GM18867 (cell line): ENCODE results near the gene ALKBH5.
"Not testable (repeated sequence)": the region's sequence is repeated elsewhere in the genome, so short reads cannot be mapped to it uniquely, and the experiment has no call there.

Source experiments
- ATAC-seq: cut with Tn5 transposase; IDR thresholded peaks from one replicate; pipeline ENCODE4 v1.9.1; 2021; ENCODE audit warnings: mild to moderate bottlenecking, moderate library complexity; ENCODE audit not compliant: unreplicated experiment

ALKBH5 gene

DNA sequence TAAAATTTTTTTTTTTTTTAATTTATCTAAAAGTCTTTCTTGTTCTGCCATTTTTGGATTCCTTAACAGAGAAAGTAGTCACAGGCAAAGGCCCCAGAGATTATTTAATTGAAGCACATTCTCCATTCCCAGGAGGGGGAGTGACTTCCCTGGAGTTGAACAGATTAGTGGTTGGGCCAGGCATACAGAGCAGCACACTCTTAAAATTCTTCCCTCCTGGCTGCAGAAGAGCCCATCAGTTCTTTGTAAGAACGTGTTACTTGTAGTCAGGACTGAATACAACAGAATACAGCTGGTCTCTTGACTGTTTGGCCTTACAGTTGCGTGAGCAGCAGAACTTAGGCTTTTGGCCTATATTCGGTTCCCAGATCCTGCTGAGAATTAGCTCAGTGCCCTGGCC lies 1.8 kb downstream of the ALKBH5 start:
- ATAC-seq = no peak

DNA sequence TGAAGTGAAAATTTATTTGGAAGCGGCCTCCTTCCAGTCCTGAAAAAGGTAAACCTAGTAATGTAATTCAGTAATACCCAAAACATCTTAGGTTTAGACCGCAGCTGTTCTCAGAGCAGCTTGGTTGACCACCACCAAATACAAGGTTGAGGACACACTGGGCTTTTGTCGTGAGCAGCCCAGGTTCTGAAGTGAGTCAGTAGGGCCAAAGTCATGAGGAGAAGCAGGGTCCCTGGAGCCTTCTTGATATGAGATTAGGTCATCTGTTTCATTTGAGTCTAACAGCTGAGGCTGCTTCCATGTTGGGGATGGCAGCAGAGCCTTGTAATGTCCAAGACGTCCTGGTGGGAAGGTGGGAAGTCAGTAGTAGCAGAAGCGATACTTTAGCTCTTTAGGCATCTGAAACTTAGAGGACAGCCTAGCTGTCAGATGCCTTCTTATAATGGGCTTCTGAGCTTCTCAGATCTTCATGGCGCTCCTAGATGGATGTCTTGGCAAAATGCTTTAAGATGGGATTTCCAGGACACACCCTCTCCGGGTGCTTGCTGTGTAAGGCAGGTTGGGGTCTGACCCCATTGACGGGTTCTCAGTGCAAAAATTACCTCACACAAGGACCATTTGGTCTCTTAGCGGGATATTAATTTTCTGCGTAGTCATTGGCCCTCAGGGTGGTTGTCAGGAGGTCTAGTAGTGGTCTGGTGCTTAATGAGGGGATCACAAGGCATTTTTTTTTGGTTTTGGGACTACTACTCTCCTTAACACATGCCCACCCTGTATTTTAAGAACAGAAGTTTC lies 2.4 kb downstream of the ALKBH5 start:
- ATAC-seq = no peak

DNA sequence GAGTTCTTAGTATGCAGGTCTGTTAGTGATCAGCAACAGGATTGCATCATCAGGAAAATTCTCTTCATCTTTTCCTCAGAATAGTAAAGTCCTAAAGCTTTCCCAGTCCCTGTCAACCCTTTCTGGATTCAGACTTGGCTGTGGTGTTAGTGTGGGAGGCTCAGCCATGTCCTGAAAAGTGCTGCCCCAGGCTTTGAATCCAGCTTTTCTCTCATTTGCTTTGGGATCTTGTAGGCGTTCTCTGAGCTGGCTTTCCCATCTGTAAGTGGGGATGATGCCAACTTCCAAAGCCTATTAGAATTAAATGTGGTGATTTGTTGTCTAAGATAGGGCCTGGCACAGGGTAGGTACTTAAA lies 3.0 kb downstream of the ALKBH5 start:
- no peak for ATAC-seq

DNA sequence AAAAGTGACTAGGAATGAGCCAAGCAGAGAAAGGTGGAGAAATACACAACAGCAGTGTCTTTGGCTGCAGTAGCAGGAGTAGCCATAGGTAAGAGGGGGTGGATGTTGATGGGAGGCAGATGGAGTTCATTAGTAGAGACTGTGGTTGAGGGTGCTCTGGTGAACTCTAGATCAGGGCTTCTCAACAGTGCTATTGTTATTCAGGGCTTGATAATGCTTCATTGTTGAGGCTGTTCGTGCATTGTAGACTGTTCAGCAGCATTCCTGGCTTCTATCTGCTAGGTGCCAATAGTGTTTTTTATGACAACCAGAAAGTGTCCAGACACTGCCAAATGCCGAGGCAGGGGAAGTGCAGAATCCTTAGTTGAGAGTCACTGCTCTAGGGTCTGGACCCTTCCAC lies 3.6 kb downstream of the ALKBH5 start:
- no peak for ATAC-seq

DNA sequence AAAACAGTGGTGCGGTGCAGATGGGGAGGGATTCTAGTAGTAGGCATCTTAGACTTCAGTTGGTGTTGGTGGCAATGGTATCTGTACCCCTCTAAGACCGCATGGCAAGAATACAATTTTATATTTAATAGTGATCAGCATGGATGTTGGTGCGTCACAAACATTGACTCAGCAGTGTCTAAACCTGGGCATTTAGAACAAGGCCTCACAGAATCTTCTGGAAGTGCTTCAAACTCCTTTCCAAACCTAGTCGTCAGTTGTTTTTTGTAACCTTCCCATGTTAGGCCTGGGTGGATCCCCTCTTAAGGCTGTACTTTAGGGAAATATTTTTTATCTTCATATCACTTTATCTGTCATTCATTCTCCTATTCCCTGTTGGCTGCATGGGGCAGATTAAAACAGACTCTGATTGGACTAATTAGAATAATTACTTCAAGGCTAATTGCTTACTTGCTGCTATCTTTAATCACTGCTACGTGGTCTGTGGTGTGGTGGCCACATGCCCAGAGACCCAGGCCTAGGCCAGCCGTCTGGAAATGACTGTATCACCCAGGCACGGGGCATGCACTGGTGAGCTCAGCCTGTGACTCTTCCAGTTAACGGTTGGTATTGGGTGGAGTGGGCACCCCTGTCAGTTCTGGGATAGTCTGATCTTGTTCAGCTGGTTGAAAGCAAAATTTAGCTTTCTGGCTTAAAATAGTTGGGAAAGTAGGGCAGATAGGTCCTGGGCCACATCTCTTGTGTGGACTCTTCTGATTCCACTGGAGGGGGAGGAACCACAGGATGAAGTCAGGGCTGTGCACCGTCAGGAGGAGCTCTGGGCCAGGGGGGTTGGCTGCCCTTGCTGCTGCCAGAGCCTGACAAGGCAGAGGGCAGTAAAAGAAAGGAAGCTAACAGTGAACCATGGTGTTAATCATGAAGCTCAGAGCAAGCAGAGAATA lies 4.5 kb downstream of the ALKBH5 start:
- ATAC-seq = no peak

DNA sequence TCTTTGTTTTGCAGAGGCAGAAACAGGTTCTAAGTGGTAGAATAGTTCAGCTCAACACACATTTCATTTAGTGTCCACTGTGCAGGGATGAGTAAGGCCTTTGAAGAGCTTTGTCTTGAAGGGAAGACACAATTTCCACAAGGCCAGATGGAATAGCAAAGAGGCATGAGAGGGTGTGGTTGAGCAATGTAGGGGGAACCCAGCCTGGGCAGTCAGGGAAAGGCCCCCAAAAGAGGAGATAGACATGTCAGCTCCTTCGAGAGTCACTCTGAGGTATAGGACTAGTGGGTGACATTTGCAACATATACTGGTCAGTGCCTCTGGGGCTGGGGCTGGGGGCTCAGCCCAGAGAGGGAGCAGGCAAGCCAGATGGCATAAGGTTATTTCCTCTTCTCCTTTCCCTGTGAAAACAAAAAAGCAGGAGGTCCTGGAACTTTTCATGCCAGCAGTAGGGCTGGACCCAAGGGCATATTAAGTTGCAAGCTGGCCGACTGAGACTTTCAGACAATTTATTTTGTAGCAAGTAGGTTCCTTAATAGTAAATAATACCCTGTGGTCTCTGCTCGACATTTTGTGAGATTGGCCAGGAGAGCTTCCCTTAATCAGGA lies 7.1 kb downstream of the ALKBH5 start:
- no peak for ATAC-seq

DNA sequence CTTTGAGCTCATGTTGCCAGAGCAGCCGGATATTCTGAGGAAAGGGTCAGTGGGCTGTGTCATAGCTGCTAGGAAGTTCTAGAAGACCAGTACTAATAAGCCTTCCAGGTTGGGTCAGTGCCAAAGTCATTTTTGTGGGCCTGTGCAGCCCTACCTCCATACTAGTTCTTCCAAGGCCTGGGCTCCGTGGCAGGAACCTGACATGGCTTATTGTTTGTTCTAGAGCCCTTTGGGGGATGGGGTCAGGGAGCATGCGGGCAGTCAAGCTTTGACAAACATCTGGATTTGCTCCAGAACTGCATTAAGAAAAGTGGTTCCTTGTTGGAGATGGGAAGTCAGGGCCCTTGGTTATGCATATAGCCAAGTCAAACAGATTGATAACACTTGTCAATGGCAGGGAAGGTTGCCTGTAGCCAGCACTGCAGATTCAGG lies 7.6 kb downstream of the ALKBH5 start:
- no peak for ATAC-seq

DNA sequence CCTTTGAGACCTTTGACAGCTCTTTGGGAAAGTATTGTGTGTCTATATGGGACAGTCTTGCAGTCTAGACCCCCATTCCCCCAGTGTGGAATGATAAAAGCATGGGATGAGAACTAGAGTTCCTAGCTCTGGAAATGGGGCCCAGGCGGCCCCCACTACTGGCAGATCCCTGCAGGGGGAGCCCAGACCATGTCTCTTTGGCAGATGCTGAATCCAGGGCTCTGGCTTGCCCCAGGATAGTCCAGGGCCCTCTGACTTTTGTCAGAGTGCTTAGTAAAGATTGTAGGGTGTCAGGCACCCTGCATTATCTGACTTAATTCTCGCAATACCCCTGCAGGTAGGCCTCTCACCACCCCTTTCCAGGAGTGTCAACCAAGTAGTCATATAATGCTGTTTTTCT lies 8.3 kb downstream of the ALKBH5 start:
- no peak for ATAC-seq

DNA sequence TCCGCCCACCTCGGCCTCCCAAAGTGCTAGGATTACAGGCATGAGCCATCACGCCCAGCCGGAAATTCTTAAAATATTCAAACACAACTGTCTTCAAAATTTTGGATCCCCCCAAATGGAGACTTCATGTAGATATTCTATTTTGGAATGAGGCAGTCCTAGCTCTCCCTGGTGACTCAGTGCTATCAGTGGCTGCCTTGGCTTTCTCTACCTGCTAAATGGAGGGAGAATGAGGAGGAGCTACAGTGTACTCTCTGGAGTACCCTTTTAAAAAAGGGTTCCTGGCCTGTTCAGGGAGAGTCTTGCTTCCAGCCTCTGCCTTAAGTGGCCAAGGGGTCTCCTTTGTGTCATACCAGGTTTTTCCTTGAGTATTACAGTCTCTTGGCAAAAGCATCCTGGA lies 10.8 kb downstream of the ALKBH5 start:
- ATAC-seq = no peak

DNA sequence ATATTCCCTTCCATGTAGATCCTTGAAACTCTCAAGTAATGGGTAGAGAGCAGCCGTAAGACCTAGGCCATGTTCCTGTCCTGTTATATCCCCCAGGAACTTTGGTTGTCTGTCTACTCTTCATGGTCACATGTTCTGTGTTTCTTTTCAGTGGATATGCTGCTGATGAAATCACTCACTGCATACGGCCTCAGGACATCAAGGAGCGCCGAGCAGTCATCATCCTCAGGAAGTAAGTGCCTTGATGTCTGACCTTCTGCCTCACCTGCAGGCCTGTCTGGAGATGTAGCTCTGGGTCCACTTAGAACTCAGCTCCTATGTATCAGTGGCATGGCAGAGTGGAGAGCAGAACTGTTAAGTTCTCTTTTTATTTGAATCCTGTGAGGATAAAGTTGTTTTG lies 11.2 kb downstream of the ALKBH5 start:
- ATAC-seq = no peak

DNA sequence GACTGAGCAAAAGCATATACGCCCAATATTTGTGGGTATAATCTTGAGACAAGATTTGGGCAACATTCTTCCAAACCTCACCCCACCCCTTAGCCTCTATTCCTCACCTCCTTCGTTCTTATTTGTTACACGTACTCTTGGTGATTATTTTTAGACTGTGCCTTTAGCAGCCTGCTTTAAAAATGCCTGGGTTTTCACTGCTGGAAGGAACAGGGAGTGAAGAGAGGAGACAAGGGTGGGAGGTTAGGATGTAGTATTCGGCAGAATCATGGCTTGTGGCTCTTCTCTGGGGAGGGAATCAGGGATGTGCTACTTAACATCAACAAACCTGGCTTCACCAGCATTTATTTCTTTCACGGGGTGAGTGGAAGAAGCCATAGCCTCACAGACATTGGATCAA lies 11.6 kb downstream of the ALKBH5 start:
- no peak for ATAC-seq

DNA sequence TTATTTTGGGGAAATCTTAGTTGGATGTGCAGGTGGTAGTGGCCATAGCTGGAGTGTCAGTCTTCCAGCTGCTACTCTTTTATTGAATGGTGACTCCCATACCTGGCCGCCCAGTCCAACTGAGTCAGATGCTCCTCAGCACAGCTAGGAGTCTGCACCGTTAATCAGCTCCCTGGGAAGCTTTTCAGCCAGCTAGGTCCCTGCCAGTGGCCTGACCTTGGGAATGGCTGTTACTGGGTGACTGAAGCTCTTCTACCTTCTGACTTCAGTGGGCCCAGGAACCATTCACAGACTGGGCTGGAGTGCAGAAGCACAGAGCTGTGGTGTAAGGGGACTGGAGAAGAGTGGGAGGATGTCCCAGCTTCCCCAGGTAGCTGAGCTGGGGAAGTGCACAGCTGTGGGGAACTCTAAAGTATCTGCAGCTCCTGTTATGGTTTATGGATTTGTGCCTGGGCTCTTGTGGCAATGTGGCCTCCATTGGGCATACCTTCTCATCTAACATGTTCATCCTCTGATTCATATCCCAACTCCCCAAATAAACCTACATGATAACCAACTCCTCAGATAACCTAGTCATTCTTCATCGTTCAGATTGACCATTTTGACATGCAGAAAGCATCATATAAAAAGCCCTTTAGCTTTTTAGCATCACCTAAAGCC lies 14.0 kb downstream of the ALKBH5 start:
- ATAC-seq = no peak

DNA sequence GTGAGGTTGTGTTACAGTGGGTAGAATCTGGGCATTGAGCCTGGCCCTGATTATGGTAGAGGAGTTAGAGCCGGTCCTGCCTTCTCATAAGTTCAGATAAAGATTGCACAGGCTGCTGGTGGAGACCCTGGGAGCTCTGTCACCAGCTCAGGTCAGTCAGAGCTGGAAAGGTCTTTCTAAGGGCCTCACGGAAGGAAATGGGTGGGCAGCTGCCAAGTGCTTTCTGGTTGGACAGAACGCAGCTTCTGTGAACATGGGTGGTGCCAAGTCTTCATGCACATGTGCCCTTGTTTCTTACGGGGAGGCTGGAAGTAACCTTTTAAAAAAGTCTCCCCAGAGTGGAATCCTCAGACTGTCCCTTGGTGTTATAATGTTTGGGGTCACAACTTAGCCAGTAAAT lies 14.9 kb downstream of the ALKBH5 start:
- ATAC-seq = no peak

DNA sequence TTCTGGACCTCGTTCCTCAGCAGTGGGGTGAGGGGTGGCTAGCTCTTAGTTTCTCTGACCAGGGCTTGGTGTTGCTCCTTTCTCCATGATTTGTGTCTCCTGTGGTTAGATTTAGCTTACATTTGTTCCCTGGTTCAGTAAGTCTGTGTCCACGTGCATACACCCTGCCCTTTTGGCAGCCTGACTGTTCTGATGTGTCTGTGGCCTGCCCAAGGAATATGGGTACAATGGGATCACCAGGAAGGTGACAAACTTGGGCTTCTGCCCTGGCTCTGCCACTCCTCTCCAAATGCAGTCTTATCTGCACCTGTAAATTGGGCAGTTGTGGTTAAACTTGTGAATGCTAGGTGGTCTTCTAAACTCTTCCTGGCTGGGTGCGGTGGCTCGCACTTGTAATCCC lies 17.5 kb downstream of the ALKBH5 start:
- ATAC-seq = no peak

DNA sequence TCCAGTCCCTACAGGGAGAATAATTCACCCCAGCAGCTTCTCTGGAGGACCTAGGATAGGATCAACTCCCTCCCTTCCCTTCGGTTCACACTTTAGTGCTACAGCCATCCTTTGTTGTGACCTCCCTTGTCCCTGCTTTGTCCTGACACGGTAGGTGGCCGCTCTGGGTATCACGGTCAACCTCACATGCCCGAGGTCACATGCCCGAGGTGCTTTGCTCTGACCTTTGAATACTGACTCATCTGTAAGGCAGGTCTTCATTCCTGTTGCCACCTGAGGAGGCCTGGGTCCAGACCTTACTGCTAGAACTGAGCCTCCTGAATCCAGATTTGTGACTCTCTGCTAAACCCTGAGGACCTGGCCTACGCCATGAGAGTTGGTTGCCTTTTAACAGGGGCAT lies 19.7 kb downstream of the ALKBH5 start:
- ATAC-seq = no peak

DNA sequence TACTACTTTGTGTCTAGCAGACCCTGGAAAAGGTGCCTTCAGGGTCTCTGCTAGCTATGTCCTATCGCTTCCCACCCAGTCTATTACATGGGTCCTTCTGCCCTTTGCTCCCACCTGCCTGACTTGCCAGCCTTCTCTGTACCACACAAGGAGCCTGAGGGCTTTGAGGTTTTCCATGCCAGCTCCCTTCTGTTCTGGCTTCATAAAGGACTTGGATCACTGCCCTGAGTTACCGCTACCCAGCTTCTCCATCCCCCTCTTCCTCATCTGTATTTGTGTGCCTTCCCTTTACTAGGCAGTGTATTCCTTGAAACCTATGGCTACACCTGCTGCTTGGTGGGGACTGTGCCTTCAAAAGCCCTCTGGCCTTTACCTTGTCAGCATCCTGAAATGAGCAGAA lies 22.2 kb downstream of the ALKBH5 start:
- ATAC-seq = no peak

DNA sequence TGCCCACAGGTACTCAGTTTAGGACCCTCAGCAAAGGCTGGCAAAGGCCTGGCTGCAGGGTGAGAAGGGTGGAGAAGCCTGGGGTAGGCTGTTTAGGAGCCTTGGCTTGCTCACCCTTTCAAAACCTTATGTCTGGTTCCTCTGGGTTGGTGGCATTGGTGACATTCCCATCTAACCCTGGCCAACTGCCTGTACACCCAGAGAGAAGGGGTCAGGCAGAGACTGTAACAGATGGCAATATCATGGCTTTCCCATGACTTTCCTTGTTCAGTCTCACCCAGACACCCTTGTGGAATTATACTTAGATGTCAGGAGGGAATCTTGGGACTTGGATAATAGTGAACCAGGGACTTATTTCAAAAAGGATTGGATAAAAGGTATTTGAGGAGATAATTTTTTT lies 23.3 kb downstream of the ALKBH5 start:
- no peak for ATAC-seq

DNA sequence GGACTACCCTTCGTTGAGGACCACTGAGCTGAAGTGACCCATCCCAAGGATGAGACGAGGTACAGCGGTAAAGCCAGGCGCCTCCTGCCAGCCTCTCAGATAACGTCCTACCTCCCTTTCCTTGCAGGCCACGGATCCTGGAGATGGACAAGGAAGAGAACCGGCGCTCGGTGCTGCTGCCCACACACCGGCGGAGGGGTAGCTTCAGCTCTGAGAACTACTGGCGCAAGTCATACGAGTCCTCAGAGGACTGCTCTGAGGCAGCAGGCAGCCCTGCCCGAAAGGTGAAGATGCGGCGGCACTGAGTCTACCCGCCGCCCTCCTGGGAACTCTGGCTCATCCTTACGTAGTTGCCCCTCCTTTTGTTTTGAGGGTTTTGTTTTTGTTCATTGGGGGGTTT lies 24.5 kb downstream of the ALKBH5 start:
- no peak for ATAC-seq

DNA sequence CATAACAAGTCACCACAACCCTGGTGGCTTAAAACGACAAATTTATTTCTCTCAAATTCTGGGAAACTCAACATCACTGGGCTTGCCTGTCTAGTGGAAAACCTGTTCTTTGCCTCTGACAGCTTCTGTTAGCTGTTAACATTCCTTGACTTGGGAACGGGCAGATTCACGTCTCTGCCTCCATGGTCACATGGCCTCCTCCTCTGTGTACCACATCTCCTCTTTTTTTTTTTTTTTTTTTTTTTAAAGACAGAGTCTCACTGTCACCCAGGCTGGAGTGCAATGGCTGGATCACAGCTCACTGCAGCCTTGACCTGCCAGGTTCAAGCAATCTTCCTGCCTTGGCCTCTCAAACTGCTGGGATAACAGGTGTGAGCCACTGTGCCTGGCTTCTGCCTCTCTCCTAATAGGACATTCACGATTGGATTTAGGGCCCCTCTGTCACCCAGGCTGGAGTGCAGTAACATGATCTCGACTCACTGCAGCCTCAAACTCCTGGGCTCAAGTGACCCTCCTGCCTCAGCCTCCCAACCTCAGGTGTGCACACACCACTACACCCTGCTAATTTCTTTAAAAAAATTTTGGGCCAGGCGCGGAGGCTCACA lies 30.1 kb downstream of the ALKBH5 start:
- no peak for ATAC-seq

DNA sequence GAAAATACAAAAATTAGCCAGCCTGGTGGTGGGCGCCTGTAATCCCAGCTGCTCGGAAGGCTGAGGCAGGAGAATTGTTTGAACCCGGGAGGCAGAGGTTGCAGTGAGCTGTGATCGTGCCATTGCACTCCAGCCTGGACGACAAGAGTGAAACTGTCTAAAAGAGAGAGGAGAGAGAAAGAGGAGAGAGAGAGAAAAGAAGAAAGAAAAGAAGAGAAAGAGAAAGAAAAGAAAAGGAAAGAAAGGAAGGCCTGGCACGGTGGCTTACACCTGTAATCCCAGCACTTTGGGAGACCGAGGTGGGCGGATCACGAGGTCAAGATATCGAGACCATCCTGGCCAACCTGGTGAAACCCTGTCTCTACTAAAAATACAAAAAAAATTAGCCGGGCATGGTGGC lies 33.3 kb downstream of the ALKBH5 start:
- not testable (repeated sequence) for ATAC-seq
